Lower leg skin (tissue), 4 donors: ENCODE data around the gene IL36A. TPM values are rescaled to one million over a fixed set of nuclear protein-coding genes. Genes with fewer than 3 reads are reported as not detected.

Experiments used
- DNase-seq, 2 donors: peaks; one replicate each; pipeline ENCODE4 v3.0.0-alpha.2; 2019; ENCODE audit warnings: low spot score in 2 of 2
- H3K4me3 ChIP-seq: fragments of 200-600 bp; sonication (generic); 2 replicates; pipeline ENCODE4 v1.5.1; 2017; ENCODE audit warnings: mild to moderate bottlenecking, low read depth; ENCODE audit not compliant: poor library complexity, severe bottlenecking
- CTCF ChIP-seq, 3 donors: fragments of 450-650 bp; IDR thresholded peaks; one replicate each; pipeline ENCODE4 v1.5.1; 2016; ENCODE audit warnings: antibody characterized with exemption in 3 of 3, mild to moderate bottlenecking in 3 of 3, moderate library complexity in 2 of 3
- POLR2A ChIP-seq, 2 donors: fragments of 450-650 bp; IDR thresholded peaks; one replicate each; pipeline ENCODE4 v1.6.1; 2016 to 2017; ENCODE audit warnings: antibody characterized with exemption in 2 of 2, mild to moderate bottlenecking in 1 of 2, moderate library complexity in 1 of 2
- WGBS, 2 donors: methylation state at CpG; one replicate each; pipeline ENCODE4 v1.1.5; 2018; 5-methylcytosine and 5-hydroxymethylcytosine counted together
- intact Hi-C: fragments of 100-400 bp; cut with DNase I; formaldehyde crosslinking; loops from one replicate; pipeline ENCODE4 v1.15.0; 2023; ENCODE audit warnings: low total_unique reads
- total RNA-seq, 4 donors: library from RNA; depleted of rRNA; stranded (reverse); fragments of >200 nt; gene quantifications; one replicate each; pipeline ENCODE4 v1.1.0, GENCODE V29; 2016

The IL36A gene
- total RNA-seq, 4 donors from 2014 or later: not detected

- H3K4me3 ChIP-seq: no peak overlapping the region
- intact Hi-C loops: no loop called here
- TF ChIP-seq POLR2A (IDR thresholded peaks at IDR 0.05) (no peak), CTCF (IDR thresholded peaks at IDR 0.05) (no peak)
- DNase-seq: no peak
- 87 to 93% methylated on average over 1 of the region's 1 CpG for WGBS, 2 donors
Observed at GRCh38 chr2:112979731-112980130, 25.5 kb upstream of the IL36A start.

- H3K4me3 ChIP-seq: no peak overlapping the region
- intact Hi-C loops: no loop called here
- TF ChIP-seq POLR2A (IDR thresholded peaks at IDR 0.05): no peak
- no peak for TF ChIP-seq CTCF (IDR thresholded peaks at IDR 0.05)
- WGBS, 2 donors: 62 to 69% methylated on average over 1 of the region's 1 CpG
- no peak for DNase-seq
Observed at GRCh38 chr2:112980537-112980936, 24.7 kb upstream of the IL36A start.

GRCh38 chr2:112985090-112985489 lies 20.2 kb upstream of the IL36A start:
- TF ChIP-seq POLR2A (IDR thresholded peaks at IDR 0.05): no peak
- no peak for TF ChIP-seq CTCF (IDR thresholded peaks at IDR 0.05)
- WGBS, 2 donors: 87 to 89% methylated on average over 5 of the region's 5 CpGs
- DNase-seq: no peak
- no peak overlapping the region for H3K4me3 ChIP-seq
- intact Hi-C loops: no loop called here

- H3K4me3 ChIP-seq: no peak overlapping the region
- whole genome bisulfite sequencing, 2 donors: 70 to 72% methylated on average over 3 of the region's 3 CpGs
- intact Hi-C loops: no loop called here
- no peak for DNase-seq
- no peak for TF ChIP-seq POLR2A (IDR thresholded peaks at IDR 0.05)
- no peak for TF ChIP-seq CTCF (IDR thresholded peaks at IDR 0.05)
Observed at GRCh38 chr2:112989611-112990010, 15.6 kb upstream of the IL36A start.

- intact Hi-C loops: no loop called here
- TF ChIP-seq CTCF (IDR thresholded peaks at IDR 0.05): no peak
- no peak for TF ChIP-seq POLR2A (IDR thresholded peaks at IDR 0.05)
- H3K4me3 ChIP-seq: no peak overlapping the region
- DNase-seq: no peak
Observed at GRCh38 chr2:112993831-112994230, 11.4 kb upstream of the IL36A start.

- DNase-seq: no peak
- 84 to 85% methylated on average over 2 of the region's 2 CpGs for WGBS, 2 donors
- intact Hi-C loops: no loop called here
- TF ChIP-seq POLR2A (IDR thresholded peaks at IDR 0.05): no peak
- no peak for TF ChIP-seq CTCF (IDR thresholded peaks at IDR 0.05)
- no peak overlapping the region for H3K4me3 ChIP-seq
Observed at GRCh38 chr2:112994648-112995047, 10.6 kb upstream of the IL36A start.
